ENCODE measurements around the gene DNAJC2. TPM values are rescaled to one million over a fixed set of nuclear protein-coding genes. Genes with fewer than 3 reads are reported as not detected.

The DNAJC2 gene
- total and polyA plus RNA-seq, 3 donors from 2014 or later = 21.2 to 39.7 (median 27.6) TPM

DNA sequence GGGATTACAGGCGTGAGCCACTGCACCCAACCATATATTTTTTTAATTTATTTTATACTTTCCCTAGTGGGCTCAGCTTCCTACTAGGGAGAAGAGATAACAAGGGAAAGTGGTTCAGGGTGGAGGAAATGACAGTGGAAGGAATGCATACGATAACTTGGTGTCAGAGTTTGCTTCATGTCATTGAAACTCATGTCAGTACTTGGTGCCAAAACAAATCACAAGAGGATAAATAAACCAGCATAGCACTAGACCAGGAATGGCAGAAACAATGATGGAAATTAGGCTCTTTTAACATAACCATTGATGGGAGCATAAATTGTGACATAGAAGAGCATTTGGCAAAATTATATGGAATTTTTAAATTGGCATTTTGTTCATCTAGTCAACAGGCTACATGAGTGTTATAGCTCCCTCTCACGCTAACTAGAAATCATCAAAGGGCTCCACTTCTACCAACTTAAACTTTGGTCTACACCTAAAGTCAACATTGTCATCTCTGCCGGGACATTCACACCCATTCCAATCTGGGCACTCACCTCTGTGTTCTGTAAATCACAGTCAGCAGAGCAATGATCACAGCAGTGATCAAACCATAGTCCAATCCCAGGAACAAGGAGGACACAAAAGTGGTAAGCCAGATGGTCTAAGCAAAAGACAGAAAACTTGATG is 44.0 kb upstream of the DNAJC2 start:
- Histone ChIP-seq H3K36me3 (ENCODE audit: low read depth, missing control alignments) (no peaks in the 10 kb centered on the region), H3K4me1 (no peaks in the 10 kb centered on the region), H3K27ac (no peak overlapping the region), H3K4me3 (no peak overlapping the region), H3K9me3 (no peaks in the 10 kb centered on the region), H3K27me3 (no peaks in the 10 kb centered on the region)
- intact Hi-C loops (cut with DNase I; ENCODE audit: low total_unique reads) = no loop called here
- DNase-seq = no peak
- TF ChIP-seq POLR2A (IDR thresholded peaks at IDR 0.05) = no peak
- TF ChIP-seq, protein P1, sequence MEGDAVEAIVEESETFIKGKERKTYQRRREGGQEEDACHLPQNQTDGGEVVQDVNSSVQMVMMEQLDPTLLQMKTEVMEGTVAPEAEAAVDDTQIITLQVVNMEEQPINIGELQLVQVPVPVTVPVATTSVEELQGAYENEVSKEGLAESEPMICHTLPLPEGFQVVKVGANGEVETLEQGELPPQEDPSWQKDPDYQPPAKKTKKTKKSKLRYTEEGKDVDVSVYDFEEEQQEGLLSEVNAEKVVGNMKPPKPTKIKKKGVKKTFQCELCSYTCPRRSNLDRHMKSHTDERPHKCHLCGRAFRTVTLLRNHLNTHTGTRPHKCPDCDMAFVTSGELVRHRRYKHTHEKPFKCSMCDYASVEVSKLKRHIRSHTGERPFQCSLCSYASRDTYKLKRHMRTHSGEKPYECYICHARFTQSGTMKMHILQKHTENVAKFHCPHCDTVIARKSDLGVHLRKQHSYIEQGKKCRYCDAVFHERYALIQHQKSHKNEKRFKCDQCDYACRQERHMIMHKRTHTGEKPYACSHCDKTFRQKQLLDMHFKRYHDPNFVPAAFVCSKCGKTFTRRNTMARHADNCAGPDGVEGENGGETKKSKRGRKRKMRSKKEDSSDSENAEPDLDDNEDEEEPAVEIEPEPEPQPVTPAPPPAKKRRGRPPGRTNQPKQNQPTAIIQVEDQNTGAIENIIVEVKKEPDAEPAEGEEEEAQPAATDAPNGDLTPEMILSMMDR (IDR thresholded peaks at IDR 0.05) = no peak
- 83 to 85% methylated on average over 4 of the region's 4 CpGs for WGBS, 2 donors

DNA sequence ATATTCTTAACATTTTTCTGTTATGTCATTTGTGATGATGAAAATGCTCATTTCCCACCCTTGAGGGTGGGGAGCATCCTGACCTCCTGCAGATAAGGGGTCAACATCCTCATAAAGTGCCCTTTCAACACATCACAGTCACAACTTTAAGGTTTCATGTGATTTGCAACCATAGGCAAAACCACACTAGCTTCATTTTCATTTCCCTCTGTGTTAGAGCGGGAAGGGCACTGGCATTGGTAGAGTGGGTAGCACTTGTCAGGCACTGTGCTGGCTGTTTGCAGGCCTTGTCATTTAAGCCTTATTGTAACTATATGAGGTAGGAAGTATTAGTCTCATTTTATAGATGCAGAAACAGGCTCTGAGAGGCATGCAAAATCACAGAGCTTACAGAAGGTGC is 42.7 kb upstream of the DNAJC2 start:
- Histone ChIP-seq H3K27me3 (no peaks in the 10 kb centered on the region), H3K4me1 (no peaks in the 10 kb centered on the region), H3K27ac (no peak overlapping the region), H3K4me3 (no peak overlapping the region), H3K9me3 (no peaks in the 10 kb centered on the region), H3K36me3 (ENCODE audit: low read depth, missing control alignments) (no peaks in the 10 kb centered on the region)
- intact Hi-C loops (cut with DNase I; ENCODE audit: low total_unique reads) = no loop called here
- WGBS, 2 donors = 44 to 50% methylated on average over 1 of the region's 1 CpG
- DNase-seq = no peak
- TF ChIP-seq, protein P1 (IDR thresholded peaks at IDR 0.05) = no peak
- no peak for TF ChIP-seq POLR2A (IDR thresholded peaks at IDR 0.05)

DNA sequence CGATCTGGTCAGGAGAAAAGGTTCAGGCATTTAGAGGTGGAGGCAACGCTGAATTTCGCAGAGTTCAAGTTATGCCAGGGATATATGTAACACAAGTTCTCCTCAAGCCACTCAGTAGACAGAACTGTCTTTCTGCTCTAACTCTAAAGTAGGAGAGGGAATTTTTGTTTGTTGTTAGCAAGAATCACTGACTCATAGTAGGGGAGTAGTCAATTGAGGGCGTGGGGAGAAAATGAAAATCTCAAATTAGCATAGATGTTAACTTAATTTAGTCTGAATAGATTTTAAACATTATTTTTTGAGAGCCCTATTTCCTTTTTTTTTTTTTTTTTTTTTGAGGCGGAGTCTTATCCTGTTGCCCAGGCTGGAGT is 37.5 kb upstream of the DNAJC2 start:
- Histone ChIP-seq H3K36me3 (ENCODE audit: low read depth, missing control alignments) (no peaks in the 10 kb centered on the region), H3K27ac (no peak overlapping the region), H3K27me3 (no peaks in the 10 kb centered on the region), H3K9me3 (no peaks in the 10 kb centered on the region), H3K4me1 (no peaks in the 10 kb centered on the region), H3K4me3 (no peak overlapping the region)
- intact Hi-C loops (cut with DNase I; ENCODE audit: low total_unique reads) = no loop called here
- no peak for DNase-seq
- 86 to 89% methylated on average over 5 of the region's 5 CpGs for WGBS, 2 donors
- TF ChIP-seq, protein P1 (IDR thresholded peaks at IDR 0.05) = no peak
- TF ChIP-seq POLR2A (IDR thresholded peaks at IDR 0.05) = no peak

DNA sequence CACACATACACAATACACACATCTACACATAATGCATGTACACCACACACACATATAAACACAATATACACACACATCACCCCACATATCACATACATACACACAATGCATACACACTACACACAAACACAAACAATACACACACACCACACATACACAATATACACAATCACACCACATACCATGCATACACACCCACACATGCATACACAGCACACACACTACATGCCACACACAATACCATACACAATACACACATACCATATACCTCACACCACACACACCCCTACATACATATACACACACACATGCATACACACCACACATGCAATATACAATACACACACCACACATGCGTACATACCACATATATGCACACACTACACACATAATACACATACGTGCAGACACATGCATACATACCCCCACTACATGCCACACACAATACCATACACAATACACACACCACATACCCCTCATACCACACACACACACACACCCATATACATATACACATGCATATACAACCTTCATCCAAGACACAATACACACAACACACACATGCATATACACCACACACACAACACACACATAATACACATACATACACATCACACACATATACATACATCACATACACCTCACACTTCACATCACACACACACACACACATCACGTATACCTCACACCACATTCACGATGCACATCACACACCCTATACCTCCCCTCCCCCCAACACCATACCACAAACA is 36.9 kb upstream of the DNAJC2 start:
- no peaks in the 10 kb centered on the region for H3K27me3 ChIP-seq
- WGBS, 2 donors = 88 to 91% methylated on average over 4 of the region's 4 CpGs

More for the DNA sequence above, 36.9 kb upstream of the DNAJC2 start:
- intact Hi-C loops (cut with DNase I; ENCODE audit: low total_unique reads) = no loop called here
- no peak for DNase-seq
- H3K36me3 ChIP-seq (ENCODE audit: low read depth, missing control alignments) = no peaks in the 10 kb centered on the region
- no peak for TF ChIP-seq POLR2A (IDR thresholded peaks at IDR 0.05)
- TF ChIP-seq, protein P1 (IDR thresholded peaks at IDR 0.05) = no peak
- H3K27ac ChIP-seq = no peak overlapping the region
- no peaks in the 10 kb centered on the region for H3K9me3 ChIP-seq
- H3K4me1 ChIP-seq = no peaks in the 10 kb centered on the region
- no peak overlapping the region for H3K4me3 ChIP-seq
